SK-N-SH treated with all-trans-retinoic acid at 6 μM for 48 hours (cell line): ENCODE measurements around the gene TANC1.

Source experiments
- ESRRG ChIP-seq: fragments of 250-450 bp; sonication (Bioruptor Pico); IDR thresholded peaks from 2 replicates; pipeline ENCODE4 v1.6.1; 2021; ENCODE audit warnings: mild to moderate bottlenecking
- TCF4 ChIP-seq: fragments of 250-450 bp; sonication (Bioruptor Pico); IDR thresholded peaks from 2 replicates; pipeline ENCODE4 v1.8.0; 2021; ENCODE audit warnings: mild to moderate bottlenecking, moderate library complexity, borderline replicate concordance
- TF ChIP-seq, protein P1 (sequence below): fragments of 250-450 bp; sonication (Bioruptor Pico); IDR thresholded peaks from 2 replicates; pipeline ENCODE4 v1.8.0; 2020; ENCODE audit warnings: mild to moderate bottlenecking, moderate library complexity, borderline replicate concordance

DNA sequence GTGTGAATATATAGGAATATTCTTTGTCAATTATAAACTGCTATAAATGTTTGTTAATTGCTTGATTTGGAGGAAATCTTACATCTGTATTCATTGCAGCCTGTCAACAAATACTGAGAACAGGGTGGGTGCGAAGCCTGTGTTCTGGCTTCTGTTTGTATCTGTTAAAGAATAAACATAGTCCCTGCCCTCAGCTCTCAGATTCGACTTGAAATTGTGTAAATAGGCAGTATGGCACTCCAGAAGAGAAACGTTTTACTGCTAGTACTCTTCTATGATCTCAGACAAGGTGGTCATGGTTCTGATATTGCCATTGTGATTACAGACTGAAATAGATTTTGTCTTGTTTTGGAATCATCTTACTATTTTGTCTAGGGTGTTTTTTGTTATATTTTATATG lies 92.1 kb downstream of the TANC1 start:
- TF ChIP-seq TCF4 (CRISPR knock-in tag) (no peak), ESRRG (CRISPR knock-in tag) (no peak)
- TF ChIP-seq, protein P1, sequence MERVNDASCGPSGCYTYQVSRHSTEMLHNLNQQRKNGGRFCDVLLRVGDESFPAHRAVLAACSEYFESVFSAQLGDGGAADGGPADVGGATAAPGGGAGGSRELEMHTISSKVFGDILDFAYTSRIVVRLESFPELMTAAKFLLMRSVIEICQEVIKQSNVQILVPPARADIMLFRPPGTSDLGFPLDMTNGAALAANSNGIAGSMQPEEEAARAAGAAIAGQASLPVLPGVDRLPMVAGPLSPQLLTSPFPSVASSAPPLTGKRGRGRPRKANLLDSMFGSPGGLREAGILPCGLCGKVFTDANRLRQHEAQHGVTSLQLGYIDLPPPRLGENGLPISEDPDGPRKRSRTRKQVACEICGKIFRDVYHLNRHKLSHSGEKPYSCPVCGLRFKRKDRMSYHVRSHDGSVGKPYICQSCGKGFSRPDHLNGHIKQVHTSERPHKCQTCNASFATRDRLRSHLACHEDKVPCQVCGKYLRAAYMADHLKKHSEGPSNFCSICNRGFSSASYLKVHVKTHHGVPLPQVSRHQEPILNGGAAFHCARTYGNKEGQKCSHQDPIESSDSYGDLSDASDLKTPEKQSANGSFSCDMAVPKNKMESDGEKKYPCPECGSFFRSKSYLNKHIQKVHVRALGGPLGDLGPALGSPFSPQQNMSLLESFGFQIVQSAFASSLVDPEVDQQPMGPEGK (CRISPR knock-in tag), result no peak
